Dedifferentiated amniotic fluid mesenchymal stem cell (primary cell): Measurements from ENCODE around the gene EGLN2.
"Not testable (repeated sequence)": the region's sequence is repeated elsewhere in the genome, so short reads cannot be mapped to it uniquely, and the experiment has no call there.

ENCODE experiments used
- DNase-seq: peaks from one replicate; pipeline ENCODE4 v3.0.0-alpha.2; 2016; ENCODE audit errors: extremely low spot score

EGLN2 gene

DNA sequence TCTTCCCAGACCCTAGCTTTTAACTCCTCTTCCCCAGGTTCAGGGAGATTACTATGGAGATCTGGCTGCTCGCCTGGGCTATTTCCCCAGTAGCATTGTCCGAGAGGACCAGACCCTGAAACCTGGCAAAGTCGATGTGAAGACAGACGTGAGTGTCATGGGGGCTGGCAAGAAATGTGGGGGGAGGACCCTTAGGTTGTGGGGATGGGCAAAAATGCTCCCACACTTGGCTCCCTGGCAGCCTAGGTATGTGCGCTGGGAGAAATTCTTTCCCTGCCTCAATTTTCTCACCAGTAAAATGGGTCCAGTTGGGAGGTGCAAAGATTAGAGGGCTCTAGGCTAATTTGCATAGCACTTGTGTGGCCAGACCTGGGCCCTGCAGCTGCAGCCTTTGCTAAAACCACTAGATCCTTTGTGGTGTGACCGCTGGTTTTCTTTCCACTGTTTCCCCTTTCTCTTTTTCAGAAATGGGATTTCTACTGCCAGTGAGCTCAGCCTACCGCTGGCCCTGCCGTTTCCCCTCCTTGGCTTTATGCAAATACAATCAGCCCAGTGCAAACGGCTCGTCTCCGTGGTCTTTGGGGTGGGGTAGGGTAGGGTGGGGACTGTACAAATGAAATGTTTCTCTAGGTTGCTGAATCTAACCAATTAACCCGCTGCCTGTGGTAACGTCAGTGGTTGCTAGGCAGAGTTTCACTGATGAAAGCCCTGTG lies 21.9 kb upstream of the EGLN2 start:
- DNase-seq, result peak; percentile 96

GRCh38 chr19:40777645-40777936 lies 21.4 kb upstream of the EGLN2 start:
- no peak for DNase-seq

- peak; percentile 100 for DNase-seq
Observed at GRCh38 chr19:40777937-40778705, 20.9 kb upstream of the EGLN2 start, which contains the start of gene RAB4B. RAB4B (plus strand) TSS chr19:40778247; CDS start chr19:40778376, 129 bp downstream.

DNA sequence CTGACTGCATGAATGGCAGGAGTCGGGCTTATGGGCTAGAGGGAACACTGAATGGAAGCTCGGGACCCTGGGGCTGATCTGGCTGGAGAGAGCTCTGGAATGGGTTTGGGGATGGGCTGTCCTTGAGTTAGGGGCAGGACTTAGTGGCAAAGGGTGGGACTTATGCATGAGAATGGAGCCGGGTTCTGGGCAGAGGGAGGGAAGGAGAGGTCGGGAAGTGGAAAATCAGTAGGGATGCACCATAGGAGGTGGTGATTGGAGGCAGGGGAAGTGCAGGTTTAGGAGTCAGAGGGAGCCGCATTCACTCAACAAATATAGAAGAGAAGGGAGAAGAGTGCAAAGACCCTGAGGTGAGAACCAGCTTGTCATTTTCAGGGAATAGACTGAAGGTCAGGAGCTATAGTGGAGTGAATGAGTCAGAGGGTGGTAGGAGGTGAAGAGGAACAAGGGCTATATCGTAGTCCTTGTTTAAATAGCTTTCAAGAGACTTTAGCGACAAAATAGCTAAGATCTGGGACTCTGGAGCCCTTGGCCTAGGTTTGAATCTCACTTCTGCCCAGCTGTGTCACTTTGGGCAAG lies 20.2 kb upstream of the EGLN2 start:
- no peak for DNase-seq

GRCh38 chr19:40780582-40780981 lies 18.4 kb upstream of the EGLN2 start:
- DNase-seq, result no peak

DNA sequence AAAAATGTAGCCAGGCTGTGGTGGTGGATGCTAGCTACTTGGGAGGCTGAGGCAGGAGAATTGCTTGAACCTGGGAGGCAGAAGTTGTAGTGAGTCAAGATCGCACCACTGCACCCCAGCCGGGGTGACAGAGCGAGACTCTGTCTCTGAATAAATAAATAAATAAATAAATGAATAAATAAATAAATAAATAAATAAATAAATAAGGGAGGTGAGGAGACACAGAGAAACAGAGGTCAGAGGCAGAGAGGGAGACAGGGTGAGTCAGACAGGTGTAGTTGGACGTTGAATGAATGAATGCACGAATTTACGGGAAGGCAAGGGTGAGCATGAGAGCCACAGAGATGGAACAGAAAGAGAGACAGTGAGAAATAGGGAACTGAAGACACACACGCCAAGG lies 17.9 kb upstream of the EGLN2 start:
- no peak for DNase-seq

DNA sequence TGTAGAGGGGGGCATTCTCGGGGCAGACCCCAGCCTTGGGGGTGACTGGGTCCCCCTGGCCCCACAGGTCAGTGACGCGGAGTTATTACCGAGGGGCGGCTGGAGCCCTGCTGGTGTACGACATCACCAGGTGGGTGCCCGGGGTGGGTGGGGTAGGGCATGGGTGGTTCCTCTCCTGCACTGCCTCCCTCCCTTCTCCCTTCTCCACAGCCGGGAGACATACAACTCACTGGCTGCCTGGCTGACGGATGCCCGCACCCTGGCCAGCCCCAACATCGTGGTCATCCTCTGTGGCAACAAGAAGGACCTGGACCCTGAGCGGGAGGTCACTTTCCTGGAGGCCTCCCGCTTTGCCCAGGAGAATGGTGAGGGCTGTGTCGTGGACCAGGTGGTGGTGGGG lies 15.3 kb upstream of the EGLN2 start:
- no peak for DNase-seq

DNA sequence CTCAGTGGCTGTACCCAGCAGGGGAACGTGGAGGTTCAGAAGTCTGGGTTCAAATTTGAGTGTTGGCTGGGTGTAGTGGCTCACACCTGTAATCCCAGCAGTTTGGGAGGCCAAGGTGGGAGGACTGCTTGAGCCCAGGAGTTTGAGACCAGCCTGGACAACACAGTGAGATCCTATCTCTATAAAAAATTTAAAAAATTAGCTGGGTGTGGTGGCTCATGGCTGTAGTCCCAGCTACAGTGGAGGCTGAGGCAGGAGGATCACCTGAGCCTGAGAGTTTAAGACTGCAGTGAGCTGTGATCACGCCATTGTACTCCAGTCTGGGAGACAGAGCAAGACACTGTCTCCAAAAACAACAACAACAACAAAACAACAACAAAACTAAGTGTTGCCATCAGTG lies 14.8 kb upstream of the EGLN2 start:
- not testable (repeated sequence) for DNase-seq

- no peak for DNase-seq
Observed at GRCh38 chr19:40785526-40785925, 13.5 kb upstream of the EGLN2 start.

- no peak for DNase-seq
Observed at GRCh38 chr19:40786060-40787037, 12.6 kb upstream of the EGLN2 start.

DNA sequence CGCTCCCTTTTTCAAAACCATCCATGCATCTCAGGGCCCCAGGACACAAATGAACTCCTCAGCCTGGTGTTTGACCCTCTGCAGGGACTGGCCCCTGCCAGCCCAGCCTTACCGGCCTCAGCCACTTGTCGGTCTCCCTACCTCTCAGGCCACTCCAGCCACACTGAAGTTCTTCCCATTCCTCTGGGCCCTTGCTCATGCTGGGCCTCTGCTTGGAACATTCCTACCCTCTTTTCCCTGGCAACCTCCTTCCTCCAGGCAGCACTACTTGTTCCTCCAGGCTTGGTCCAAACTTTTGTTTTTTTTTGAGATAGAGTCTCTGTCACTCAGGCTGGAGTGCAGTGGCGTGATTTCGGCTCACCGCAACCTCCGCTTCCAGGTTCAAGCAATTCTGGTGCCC lies 7.6 kb upstream of the EGLN2 start:
- no peak for DNase-seq

DNA sequence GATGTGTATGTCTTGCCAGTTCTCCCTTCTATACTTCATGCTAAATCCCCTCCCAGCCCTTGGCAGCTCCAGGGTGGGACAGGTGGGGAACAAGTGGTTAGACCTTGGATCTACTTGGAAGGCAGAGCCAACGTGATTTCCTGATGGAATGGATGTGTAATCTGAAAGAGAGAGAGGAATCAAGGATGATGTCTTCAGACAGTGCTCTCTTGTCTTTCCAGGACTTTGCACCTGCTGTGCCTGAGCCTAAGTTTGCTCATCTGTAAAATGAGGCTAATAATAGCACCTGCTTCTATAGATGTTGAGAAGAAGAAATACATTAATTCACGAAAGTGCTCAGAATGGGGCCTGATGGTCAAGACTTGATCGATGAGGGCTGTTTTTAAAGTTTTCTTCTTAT lies 7.0 kb upstream of the EGLN2 start:
- no peak for DNase-seq

DNA sequence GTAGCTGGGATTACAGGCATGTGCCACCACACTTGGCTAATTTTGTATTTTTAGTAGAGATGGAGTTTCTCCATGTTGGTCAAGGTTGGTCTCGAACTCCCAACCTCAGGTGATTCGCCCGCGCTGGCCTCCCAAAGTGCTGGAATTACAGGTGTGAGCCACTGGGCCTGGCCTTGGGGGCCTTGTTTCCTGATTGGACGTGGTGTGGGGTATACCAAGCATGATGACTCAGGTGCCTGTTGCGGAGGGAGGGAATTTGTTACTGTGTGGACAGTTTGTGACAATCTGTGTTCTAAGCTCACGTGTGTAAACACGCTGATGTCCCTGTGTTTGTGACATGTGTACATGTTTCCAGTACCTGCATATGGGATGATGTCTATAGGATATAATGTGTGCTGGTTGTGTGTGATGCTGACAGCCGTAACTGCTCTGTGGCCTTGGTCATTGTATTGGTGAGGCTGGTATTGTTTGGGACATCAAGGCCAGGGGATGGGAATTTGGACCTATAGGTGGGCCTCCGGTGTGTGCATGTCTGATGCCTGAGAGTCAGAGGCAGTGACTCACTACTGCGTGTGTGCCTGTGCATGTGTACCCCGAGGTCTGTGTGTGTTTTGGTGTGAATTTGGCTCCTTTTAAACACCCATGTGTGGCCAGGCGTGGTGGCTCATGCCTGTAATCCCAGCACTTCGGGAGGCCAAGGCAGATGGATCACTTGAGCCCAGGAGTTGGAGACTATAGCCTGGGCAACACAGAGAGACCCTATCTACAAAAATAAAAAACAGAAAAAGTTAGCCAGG lies 1.6 kb upstream of the EGLN2 start:
- no peak for DNase-seq

DNA sequence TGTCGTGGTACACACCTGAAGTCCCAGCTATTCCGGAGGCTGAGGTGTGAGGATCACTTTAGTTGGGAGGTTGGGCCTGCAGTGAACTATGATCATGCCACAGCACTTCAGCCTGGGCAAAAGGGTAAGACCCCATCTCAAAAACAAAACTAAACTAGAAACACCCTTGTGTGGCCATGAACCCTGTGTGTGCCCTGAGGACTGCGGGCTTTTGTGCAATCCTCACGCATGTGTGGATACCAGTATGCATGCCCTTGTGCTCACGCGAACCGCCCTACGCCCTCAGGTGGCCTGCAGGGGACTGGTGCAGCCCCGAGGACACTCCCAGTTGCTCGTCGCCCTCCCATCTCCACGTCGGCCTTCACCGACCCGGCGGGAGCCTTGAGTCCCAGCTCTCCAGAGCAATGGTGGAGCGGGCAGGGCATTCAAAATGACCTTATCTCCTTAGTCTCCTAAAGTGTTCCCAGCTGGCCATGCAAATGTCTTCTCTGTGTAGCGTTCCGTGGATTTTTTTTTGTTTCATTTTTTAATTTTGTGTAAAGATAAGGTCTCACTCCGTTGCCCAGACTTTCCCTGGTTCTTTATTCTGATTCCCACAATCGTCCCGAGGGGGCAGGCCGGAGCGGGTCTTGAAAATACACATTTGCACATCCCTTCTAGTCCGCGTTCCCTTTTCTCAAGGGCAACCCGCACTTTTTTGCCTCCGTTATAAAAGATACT lies 868 bp upstream of the EGLN2 start:
- no peak for DNase-seq

- DNase-seq, result no peak
Observed at GRCh38 chr19:40799558-40800338, 757 bp downstream of the EGLN2 start.

GRCh38 chr19:40800339-40800996 lies 1.5 kb downstream of the EGLN2 start:
- no peak for DNase-seq

GRCh38 chr19:40800997-40801377 lies 2.0 kb downstream of the EGLN2 start:
- DNase-seq, result no peak

- no peak for DNase-seq
Observed at GRCh38 chr19:40801426-40802299, 2.7 kb downstream of the EGLN2 start.
